GM23338 (cell line): Measurements from ENCODE around the gene EDN1. TPM values are rescaled to one million over a fixed set of nuclear protein-coding genes. Genes with fewer than 3 reads are reported as not detected.

Experiments used
- ATAC-seq: fragments of 200-7000 bp; cut with Tn5 transposase; 3 replicates; pipeline ENCODE4 v1.9.1; 2020
- DNase-seq: peaks from one replicate; pipeline ENCODE4 v3.0.0-alpha.2; 2015; ENCODE audit warnings: low spot score
- H2AFZ ChIP-seq: fragments of 200-600 bp; sonication (generic); 2 replicates; pipeline ENCODE4 v1.8.0; 2016; ENCODE audit warnings: antibody characterized with exemption, mild to moderate bottlenecking, moderate library complexity
- H3F3A ChIP-seq: fragments of 200-600 bp; sonication (generic); replicated peaks from 2 replicates; pipeline ENCODE4 v1.8.0; 2017; ENCODE audit warnings: antibody characterized with exemption, mixed run types, low read depth
- H3K27ac ChIP-seq: fragments of 200-600 bp; sonication (generic); 2 replicates; pipeline ENCODE4 v1.6.1; 2016; ENCODE audit warnings: low read depth
- H3K27me3 ChIP-seq: fragments of 200-600 bp; sonication (generic); 2 replicates; pipeline ENCODE4 v1.8.0; 2016; ENCODE audit warnings: mild to moderate bottlenecking, mixed run types, moderate library complexity; ENCODE audit not compliant: insufficient read depth
- H3K36me3 ChIP-seq: fragments of 200-600 bp; sonication (generic); 2 replicates; pipeline ENCODE4 v1.8.0; 2016; ENCODE audit warnings: mild to moderate bottlenecking; ENCODE audit not compliant: insufficient read depth
- H3K4me1 ChIP-seq: fragments of 200-600 bp; sonication (generic); 2 replicates; pipeline ENCODE4 v1.8.0; 2016; ENCODE audit warnings: mild to moderate bottlenecking, moderate library complexity; ENCODE audit not compliant: insufficient read depth
- H3K4me2 ChIP-seq: fragments of 200-600 bp; sonication (generic); 2 replicates; pipeline ENCODE4 v1.7.1; 2017; ENCODE audit warnings: mixed run types
- H3K4me3 ChIP-seq: fragments of 200-600 bp; sonication (generic); 2 replicates; pipeline ENCODE4 v1.6.1; 2016; ENCODE audit warnings: mixed run types
- H3K79me2 ChIP-seq: fragments of 200-600 bp; sonication (generic); replicated peaks from 2 replicates; pipeline ENCODE4 v1.8.0; 2017; ENCODE audit warnings: mild to moderate bottlenecking; ENCODE audit not compliant: insufficient read depth
- H3K9me2 ChIP-seq: fragments of 200-600 bp; sonication (generic); 2 replicates; pipeline ENCODE4 v1.8.0; 2017; ENCODE audit not compliant: insufficient read depth
- H4K20me1 ChIP-seq: fragments of 200-600 bp; sonication (generic); replicated peaks from 2 replicates; pipeline ENCODE4 v1.8.0; 2017; ENCODE audit warnings: mild to moderate bottlenecking; ENCODE audit not compliant: insufficient read depth
- H3K27ac Mint-ChIP-seq: 2 replicates; pipeline ENCODE4 v1.8.0; 2020; ENCODE audit warnings: inconsistent platforms, mild to moderate bottlenecking, moderate library complexity, mixed read lengths
- H3K27me3 Mint-ChIP-seq: 3 replicates; pipeline ENCODE4 v1.8.0; 2022; ENCODE audit warnings: low read depth, mild to moderate bottlenecking, moderate library complexity, mixed read lengths, inconsistent platforms; ENCODE audit not compliant: insufficient read depth, poor library complexity
- H3K36me3 Mint-ChIP-seq: 3 replicates; pipeline ENCODE4 v1.8.0; 2021; ENCODE audit warnings: low read depth, mild to moderate bottlenecking, inconsistent platforms, moderate library complexity, mixed read lengths
- H3K4me1 Mint-ChIP-seq: 3 replicates; pipeline ENCODE4 v1.8.0; 2020; ENCODE audit warnings: mild to moderate bottlenecking, inconsistent platforms, mixed read lengths
- H3K4me3 Mint-ChIP-seq: 3 replicates; pipeline ENCODE4 v1.8.0; 2021; ENCODE audit warnings: moderate library complexity, mild to moderate bottlenecking, inconsistent platforms, mixed read lengths
- H3K9me3 Mint-ChIP-seq: 3 replicates; pipeline ENCODE4 v1.8.0; 2020; ENCODE audit warnings: moderate library complexity, mild to moderate bottlenecking, inconsistent platforms, mixed read lengths
- JUNB ChIP-seq: IDR thresholded peaks from one replicate; pipeline ENCODE4 v1.6.1; 2016; ENCODE audit warnings: antibody characterized with exemption; ENCODE audit not compliant: unreplicated experiment
- NANOG ChIP-seq: IDR thresholded peaks from 2 replicates; pipeline ENCODE4 v1.6.1; 2016; ENCODE audit warnings: antibody characterized with exemption, borderline replicate concordance
- REST ChIP-seq: IDR thresholded peaks from one replicate; pipeline ENCODE4 v1.6.1; 2018; ENCODE audit warnings: antibody characterized with exemption; ENCODE audit not compliant: unreplicated experiment
- ZNF114 ChIP-seq: fragments of 250-450 bp; sonication (Bioruptor Pico); IDR thresholded peaks from 2 replicates; pipeline ENCODE4 v1.5.0; 2020; ENCODE audit warnings: mild to moderate bottlenecking, moderate library complexity
- ZNF331 ChIP-seq: fragments of 250-450 bp; sonication (Bioruptor Pico); IDR thresholded peaks from 2 replicates; pipeline ENCODE4 v1.5.0; 2020; ENCODE audit warnings: low read depth, mild to moderate bottlenecking, moderate library complexity
- polyA plus RNA-seq: library from polyadenylated mRNA; unstranded; fragments of >200 nt; fragmentation: Nextera tagmentation; extraction: Ambion mirVana; gene quantifications from 2 replicates; pipeline ENCODE4 v1.2.1, GENCODE V29; 2016
- total RNA-seq: library from RNA; depleted of rRNA; stranded (reverse); fragments of >200 nt; shearing (Covaris generic); gene quantifications from 2 replicates; pipeline ENCODE4 v1.2.3, GENCODE V29; 2014
- TF ChIP-seq, protein P1 (sequence below), 2 experiments: fragments of 200-600 bp in 1 of 2; sonication (generic) in 1 of 2; conservative IDR thresholded peaks; 2 replicates each; pipeline versions ENCODE4 v1.5.1 to v1.6.1; 2016 to 2017; ENCODE audit warnings: antibody characterized with exemption in 2 of 2, low read depth in 2 of 2, mild to moderate bottlenecking in 2 of 2, moderate library complexity in 1 of 2
- TF ChIP-seq, protein P2 (sequence below): fragments of 250-450 bp; sonication (Bioruptor Pico); IDR thresholded peaks from 2 replicates; pipeline ENCODE4 v1.5.0; 2020; ENCODE audit warnings: mild to moderate bottlenecking, moderate library complexity

Gene EDN1
- total and polyA plus RNA-seq, 2 experiments from 2014 or later = 0.80 to 1.2 TPM

DNA sequence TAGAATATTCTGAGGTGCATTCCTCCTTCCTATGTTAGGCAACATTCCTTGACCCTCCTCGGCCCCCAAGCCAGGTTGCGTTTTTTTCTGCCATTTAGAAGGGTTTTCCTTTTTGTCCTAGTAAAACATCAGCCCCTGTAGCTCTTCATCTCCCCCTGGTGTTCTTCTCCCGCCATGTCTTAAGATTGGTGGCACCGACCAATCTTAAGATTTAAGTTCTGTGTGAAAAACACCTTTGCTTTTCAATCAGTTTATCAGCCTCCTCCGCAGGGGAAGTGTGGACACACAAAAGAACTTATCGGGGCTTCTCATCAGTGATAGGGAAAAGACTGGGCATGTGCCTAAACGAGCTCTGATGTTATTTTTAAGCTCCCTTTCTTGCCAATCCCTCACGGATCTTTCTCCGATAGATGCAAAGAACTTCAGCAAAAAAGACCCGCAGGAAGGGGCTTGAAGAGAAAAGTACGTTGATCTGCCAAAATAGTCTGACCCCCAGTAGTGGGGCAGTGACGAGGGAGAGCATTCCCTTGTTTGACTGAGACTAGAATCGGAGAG, 719 bp upstream of the EDN1 start:
- Mint-ChIP-seq H3K27ac (no peak overlapping the region), H3K4me1 (peaks cover 46% of the 10 kb centered on the region), H3K9me3 (no peaks in the 10 kb centered on the region), H3K4me3 (peak overlapping the region; percentile 79), H3K27me3 (peaks cover 24% of the 10 kb centered on the region), H3K36me3 (no peaks in the 10 kb centered on the region)
- Histone ChIP-seq H3K27me3 (peaks cover 22% of the 10 kb centered on the region), H2AFZ (peak overlapping the region; percentile 97), H3K4me3 (peak overlapping the region; percentile 67), H3F3A (no peaks in the 10 kb centered on the region), H3K36me3 (no peaks in the 10 kb centered on the region), H3K27ac (no peak overlapping the region), H3K4me1 (peaks cover 27% of the 10 kb centered on the region), H3K79me2 (no peaks in the 10 kb centered on the region), H3K4me2 (peak overlapping the region; percentile 88), H4K20me1 (no peaks in the 10 kb centered on the region), H3K9me2 (no peaks in the 10 kb centered on the region)
- ATAC-seq = peak; percentile 29
- peak; percentile 91 for DNase-seq
- TF ChIP-seq, protein P1, sequence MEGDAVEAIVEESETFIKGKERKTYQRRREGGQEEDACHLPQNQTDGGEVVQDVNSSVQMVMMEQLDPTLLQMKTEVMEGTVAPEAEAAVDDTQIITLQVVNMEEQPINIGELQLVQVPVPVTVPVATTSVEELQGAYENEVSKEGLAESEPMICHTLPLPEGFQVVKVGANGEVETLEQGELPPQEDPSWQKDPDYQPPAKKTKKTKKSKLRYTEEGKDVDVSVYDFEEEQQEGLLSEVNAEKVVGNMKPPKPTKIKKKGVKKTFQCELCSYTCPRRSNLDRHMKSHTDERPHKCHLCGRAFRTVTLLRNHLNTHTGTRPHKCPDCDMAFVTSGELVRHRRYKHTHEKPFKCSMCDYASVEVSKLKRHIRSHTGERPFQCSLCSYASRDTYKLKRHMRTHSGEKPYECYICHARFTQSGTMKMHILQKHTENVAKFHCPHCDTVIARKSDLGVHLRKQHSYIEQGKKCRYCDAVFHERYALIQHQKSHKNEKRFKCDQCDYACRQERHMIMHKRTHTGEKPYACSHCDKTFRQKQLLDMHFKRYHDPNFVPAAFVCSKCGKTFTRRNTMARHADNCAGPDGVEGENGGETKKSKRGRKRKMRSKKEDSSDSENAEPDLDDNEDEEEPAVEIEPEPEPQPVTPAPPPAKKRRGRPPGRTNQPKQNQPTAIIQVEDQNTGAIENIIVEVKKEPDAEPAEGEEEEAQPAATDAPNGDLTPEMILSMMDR (conservative IDR thresholded peaks at IDR 0.05; ENCODE audit: low read depth in 2 of 2) = peak; percentile 84 to 91
- TF ChIP-seq REST = no peak
- TF ChIP-seq, protein P2, sequence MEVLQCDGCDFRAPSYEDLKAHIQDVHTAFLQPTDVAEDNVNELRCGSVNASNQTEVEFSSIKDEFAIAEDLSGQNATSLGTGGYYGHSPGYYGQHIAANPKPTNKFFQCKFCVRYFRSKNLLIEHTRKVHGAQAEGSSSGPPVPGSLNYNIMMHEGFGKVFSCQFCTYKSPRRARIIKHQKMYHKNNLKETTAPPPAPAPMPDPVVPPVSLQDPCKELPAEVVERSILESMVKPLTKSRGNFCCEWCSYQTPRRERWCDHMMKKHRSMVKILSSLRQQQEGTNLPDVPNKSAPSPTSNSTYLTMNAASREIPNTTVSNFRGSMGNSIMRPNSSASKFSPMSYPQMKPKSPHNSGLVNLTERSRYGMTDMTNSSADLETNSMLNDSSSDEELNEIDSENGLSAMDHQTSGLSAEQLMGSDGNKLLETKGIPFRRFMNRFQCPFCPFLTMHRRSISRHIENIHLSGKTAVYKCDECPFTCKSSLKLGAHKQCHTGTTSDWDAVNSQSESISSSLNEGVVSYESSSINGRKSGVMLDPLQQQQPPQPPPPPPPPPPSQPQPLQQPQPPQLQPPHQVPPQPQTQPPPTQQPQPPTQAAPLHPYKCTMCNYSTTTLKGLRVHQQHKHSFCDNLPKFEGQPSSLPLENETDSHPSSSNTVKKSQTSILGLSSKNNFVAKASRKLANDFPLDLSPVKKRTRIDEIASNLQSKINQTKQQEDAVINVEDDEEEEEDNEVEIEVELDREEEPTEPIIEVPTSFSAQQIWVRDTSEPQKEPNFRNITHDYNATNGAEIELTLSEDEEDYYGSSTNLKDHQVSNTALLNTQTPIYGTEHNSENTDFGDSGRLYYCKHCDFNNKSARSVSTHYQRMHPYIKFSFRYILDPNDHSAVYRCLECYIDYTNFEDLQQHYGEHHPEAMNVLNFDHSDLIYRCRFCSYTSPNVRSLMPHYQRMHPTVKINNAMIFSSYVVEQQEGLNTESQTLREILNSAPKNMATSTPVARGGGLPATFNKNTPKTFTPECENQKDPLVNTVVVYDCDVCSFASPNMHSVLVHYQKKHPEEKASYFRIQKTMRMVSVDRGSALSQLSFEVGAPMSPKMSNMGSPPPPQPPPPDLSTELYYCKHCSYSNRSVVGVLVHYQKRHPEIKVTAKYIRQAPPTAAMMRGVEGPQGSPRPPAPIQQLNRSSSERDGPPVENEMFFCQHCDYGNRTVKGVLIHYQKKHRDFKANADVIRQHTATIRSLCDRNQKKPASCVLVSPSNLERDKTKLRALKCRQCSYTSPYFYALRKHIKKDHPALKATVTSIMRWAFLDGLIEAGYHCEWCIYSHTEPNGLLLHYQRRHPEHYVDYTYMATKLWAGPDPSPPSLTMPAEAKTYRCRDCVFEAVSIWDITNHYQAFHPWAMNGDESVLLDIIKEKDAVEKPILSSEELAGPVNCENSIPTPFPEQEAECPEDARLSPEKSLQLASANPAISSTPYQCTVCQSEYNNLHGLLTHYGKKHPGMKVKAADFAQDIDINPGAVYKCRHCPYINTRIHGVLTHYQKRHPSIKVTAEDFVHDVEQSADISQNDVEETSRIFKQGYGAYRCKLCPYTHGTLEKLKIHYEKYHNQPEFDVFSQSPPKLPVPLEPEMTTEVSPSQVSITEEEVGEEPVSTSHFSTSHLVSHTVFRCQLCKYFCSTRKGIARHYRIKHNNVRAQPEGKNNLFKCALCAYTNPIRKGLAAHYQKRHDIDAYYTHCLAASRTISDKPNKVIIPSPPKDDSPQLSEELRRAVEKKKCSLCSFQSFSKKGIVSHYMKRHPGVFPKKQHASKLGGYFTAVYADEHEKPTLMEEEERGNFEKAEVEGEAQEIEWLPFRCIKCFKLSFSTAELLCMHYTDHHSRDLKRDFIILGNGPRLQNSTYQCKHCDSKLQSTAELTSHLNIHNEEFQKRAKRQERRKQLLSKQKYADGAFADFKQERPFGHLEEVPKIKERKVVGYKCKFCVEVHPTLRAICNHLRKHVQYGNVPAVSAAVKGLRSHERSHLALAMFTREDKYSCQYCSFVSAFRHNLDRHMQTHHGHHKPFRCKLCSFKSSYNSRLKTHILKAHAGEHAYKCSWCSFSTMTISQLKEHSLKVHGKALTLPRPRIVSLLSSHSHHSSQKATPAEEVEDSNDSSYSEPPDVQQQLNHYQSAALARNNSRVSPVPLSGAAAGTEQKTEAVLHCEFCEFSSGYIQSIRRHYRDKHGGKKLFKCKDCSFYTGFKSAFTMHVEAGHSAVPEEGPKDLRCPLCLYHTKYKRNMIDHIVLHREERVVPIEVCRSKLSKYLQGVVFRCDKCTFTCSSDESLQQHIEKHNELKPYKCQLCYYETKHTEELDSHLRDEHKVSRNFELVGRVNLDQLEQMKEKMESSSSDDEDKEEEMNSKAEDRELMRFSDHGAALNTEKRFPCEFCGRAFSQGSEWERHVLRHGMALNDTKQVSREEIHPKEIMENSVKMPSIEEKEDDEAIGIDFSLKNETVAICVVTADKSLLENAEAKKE (CRISPR knock-in tag) = no peak
- TF ChIP-seq JUNB = no peak
- TF ChIP-seq ZNF114 = no peak
- no peak for TF ChIP-seq ZNF331
- no peak for TF ChIP-seq NANOG
